ENCODE measurements around the gene PNMT. TPM values are rescaled to one million over a fixed set of nuclear protein-coding genes. Genes with fewer than 3 reads are reported as not detected.

PNMT gene
- total RNA-seq, 2 donors from 2014 or later, result 0.47 TPM; not detected in 1

DNA sequence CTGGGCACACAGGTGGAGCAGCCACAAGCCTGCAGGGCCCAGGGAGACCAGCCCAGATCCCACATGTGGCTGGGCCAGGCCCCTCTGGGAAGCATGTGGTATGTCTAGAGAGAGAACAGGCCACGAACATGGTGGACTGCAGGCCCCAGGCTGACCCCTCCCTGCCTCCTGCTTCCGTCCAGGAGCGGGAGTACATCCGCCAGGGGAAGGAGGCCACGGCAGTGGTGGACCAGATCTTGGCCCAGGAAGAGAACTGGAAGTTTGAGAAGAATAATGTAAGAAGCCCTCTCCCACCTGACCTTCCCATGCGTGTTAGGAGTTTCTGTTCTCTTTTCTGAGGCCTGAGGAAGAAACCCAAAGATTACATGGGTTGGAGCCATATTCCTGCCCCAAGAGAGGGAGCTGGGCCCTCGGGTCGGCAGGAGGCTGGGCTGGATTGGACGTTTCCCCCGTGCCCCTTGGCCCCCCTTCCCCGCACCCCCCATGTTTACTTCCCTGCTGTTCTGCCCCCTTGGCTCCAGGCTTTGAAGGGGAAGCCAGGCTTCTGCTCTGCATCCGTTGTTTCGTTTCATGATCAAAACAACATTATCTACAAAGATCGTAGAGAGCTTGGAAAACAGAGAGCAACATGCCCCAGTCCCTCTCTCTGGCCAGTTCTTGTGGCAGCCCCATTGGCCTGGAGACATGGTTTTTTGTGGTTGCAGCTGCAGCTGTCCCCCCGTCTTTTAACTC is 8.8 kb upstream of the PNMT start:
- intact Hi-C loops (cut with DNase I), result no loop called here
- TF ChIP-seq, protein P1, sequence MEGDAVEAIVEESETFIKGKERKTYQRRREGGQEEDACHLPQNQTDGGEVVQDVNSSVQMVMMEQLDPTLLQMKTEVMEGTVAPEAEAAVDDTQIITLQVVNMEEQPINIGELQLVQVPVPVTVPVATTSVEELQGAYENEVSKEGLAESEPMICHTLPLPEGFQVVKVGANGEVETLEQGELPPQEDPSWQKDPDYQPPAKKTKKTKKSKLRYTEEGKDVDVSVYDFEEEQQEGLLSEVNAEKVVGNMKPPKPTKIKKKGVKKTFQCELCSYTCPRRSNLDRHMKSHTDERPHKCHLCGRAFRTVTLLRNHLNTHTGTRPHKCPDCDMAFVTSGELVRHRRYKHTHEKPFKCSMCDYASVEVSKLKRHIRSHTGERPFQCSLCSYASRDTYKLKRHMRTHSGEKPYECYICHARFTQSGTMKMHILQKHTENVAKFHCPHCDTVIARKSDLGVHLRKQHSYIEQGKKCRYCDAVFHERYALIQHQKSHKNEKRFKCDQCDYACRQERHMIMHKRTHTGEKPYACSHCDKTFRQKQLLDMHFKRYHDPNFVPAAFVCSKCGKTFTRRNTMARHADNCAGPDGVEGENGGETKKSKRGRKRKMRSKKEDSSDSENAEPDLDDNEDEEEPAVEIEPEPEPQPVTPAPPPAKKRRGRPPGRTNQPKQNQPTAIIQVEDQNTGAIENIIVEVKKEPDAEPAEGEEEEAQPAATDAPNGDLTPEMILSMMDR (IDR thresholded peaks at IDR 0.05), result no peak
- peaks cover 18% of the 10 kb centered on the region for H3K4me1 ChIP-seq

DNA sequence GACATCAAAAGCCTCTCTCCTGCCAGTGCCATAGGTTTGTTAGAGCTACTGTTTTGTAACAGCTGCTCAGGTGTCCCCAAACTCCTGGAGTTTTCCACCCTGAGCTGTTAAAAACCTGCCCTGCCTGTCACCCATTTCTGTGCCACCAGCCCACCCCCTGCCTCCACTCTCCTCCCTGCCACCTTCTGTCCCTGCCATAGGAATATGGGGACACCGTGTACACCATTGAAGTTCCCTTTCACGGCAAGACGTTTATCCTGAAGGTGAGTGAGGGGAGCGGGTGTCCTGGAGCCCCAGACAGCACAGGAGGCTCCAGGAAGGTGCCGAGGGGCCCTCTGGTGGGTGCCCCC is 8.3 kb upstream of the PNMT start:
- H3K4me3 ChIP-seq, result no peak overlapping the region
- no peak overlapping the region for H3K9ac ChIP-seq (ENCODE audit: low read depth in 2 of 2, low read length in 2 of 2)
- intact Hi-C loops (cut with DNase I), result no loop called here
- DNase-seq, result no peak
- H3K4me1 ChIP-seq, result peaks cover 20% of the 10 kb centered on the region
- TF ChIP-seq, protein P1 (IDR thresholded peaks at IDR 0.05), result no peak
- H3K9me3 ChIP-seq, result no peaks in the 10 kb centered on the region
- no peak overlapping the region for H3K27ac ChIP-seq
- no peaks in the 10 kb centered on the region for H3K27me3 ChIP-seq
- H3K36me3 ChIP-seq, result peaks cover 5% of the 10 kb centered on the region

More for the DNA sequence above, 8.8 kb upstream of the PNMT start:
- Histone ChIP-seq H3K27me3 (no peaks in the 10 kb centered on the region), H3K9me3 (no peaks in the 10 kb centered on the region), H3K36me3 (peaks cover 5% of the 10 kb centered on the region), H3K9ac (ENCODE audit: low read depth in 2 of 2, low read length in 2 of 2) (no peak overlapping the region), H3K27ac (no peak overlapping the region), H3K4me3 (no peak overlapping the region)
- DNase-seq, result no peak

DNA sequence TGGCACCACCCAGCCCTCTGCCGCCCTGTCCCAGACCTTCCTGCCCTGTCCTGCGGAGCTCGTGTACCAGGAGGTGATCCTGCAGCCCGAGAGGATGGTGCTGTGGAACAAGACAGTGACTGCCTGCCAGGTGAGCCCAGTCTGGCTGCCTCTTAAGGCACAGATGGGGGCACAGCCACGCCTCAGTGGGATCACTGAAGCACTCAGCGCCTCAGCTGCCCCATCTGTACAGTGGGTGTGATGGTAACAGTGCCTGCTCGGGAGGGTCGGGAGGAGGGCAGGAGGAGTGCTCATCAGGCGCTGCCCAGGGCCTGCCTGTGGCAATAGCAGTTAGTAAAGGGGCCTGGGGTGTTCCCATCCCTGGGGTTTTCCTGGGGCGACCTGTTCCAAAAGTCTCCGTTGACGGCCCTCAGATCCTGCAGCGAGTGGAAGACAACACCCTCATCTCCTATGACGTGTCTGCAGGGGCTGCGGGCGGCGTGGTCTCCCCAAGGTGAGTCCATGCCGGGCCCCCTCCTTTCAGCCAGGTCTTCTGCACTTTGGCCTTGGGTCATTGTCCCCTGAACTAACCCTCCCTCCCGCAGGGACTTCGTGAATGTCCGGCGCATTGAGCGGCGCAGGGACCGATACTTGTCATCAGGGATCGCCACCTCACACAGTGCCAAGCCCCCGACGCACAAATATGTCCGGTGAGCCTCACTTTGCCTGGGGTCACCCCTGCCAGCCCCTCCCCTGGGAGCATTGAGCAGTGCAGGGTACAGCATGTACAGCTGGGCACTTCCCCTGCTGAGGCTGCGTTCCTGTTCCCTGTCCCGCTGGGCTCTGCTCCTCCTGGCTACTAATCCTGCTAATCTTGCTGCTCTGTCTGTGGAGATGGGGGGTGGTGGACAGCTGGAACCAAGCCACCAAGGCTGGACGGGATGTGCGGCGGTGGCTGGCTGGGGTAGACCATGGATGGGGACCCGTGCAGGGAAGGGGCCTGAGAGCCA is 7.6 kb upstream of the PNMT start:
- Histone ChIP-seq H3K27ac (no peak overlapping the region), H3K4me3 (no peak overlapping the region), H3K36me3 (peaks cover 5% of the 10 kb centered on the region), H3K9me3 (no peaks in the 10 kb centered on the region), H3K27me3 (no peaks in the 10 kb centered on the region), H3K9ac (ENCODE audit: low read depth in 2 of 2, low read length in 2 of 2) (peak overlapping the region in 1 of 2 donors; percentile 16), H3K4me1 (peaks cover 20% of the 10 kb centered on the region)
- no peak for DNase-seq
- intact Hi-C loops (cut with DNase I), result no loop called here
- TF ChIP-seq, protein P1 (IDR thresholded peaks at IDR 0.05), result no peak

- peaks cover 20% of the 10 kb centered on the region for H3K4me1 ChIP-seq
- no peaks in the 10 kb centered on the region for H3K9me3 ChIP-seq
- H3K4me3 ChIP-seq, result no peak overlapping the region
- peaks cover 5% of the 10 kb centered on the region for H3K36me3 ChIP-seq
- H3K27me3 ChIP-seq, result peaks cover 4% of the 10 kb centered on the region
- no peak for DNase-seq
- peak overlapping the region; percentile 70 for H3K27ac ChIP-seq
- intact Hi-C loops (cut with DNase I), result no loop called here
- H3K9ac ChIP-seq (ENCODE audit: low read depth in 2 of 2, low read length in 2 of 2), result peak overlapping the region in 1 of 2 donors; percentile 16
- TF ChIP-seq, protein P1 (IDR thresholded peaks at IDR 0.05), result no peak
These were observed 6.3 kb upstream of the PNMT start for GRCh38 chr17:39661744-39662541.

Data from colonic mucosa (tissue), 4 donors.